ENCODE results near the gene LCN15.

- TF ChIP-seq CTCF (IDR thresholded peaks at IDR 0.05) (no peak), POLR2AphosphoS5 (IDR thresholded peaks at IDR 0.05) (no peak)
These were observed 18.2 kb downstream of the LCN15 start for GRCh38 chr9:136746155-136746490.

All from transverse colon (tissue), 4 donors.